GM18909 (cell line): Measurements from ENCODE around the gene NOTCH1.
"Not testable (repeated sequence)": the region's sequence is repeated elsewhere in the genome, so short reads cannot be mapped to it uniquely, and the experiment has no call there.

Experiments used
- ATAC-seq: cut with Tn5 transposase; IDR thresholded peaks from one replicate; pipeline ENCODE4 v1.9.1; 2021; ENCODE audit warnings: mild to moderate bottlenecking; ENCODE audit not compliant: unreplicated experiment, poor library complexity

Gene NOTCH1

DNA sequence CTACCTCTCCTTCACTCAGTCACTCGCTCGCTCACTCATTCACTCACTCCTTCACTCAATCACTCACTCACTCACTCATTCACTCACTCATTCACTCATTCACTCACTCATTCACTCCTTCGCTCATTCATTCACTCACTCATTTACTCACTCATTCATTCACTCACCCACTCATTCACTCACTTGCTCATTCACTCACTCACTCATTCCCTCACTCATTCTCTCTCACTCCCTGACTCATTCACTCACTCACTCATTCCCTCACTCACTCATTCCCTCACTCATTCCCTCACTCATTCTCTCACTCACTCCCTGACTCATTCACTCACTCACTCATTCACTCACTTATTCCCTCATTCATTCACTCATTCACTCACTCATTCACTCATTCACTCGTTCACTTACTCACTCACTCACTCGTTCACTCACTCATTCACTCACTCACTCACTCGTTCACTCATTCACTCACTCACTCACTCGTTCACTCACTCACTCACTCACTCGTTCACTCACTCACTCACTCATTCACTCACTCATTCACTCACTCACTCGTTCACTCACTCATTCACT lies 33.9 kb upstream of the NOTCH1 start:
- not testable (repeated sequence) for ATAC-seq

DNA sequence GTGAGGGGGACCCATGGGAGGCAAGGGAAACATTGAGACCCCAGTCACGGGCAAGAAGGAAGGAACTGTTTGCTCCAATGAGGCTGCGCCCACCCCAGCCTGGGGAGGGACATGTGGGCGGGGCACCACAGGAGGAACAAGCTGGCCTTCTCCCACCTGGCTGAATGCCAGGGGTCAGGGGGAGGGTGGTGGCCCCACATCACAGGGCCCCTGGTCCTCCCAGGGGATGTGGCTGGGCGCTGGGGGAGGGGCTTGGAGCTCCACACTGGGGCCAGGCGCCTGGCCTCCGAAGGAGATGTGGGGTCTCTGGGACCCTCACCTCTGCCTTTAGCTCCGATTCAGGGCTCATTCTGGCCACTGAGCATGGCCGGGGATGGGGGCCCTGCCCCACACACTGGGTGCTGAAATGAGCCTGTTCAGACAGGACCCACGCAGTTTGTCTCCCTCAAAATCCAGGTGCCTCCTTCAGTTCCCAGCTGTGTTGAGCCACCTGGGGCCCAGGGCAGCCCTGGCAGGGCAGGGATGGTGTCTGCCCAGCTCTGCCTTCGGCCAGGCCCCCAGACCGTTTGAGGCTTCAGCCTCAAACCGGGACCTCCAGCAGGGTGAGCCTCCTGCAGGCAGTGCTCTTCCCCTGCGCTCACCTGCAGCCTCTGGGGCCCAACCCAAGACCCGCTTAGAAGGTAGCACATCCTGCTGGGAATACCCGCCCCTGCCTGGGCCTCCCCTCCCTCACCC lies 33.2 kb upstream of the NOTCH1 start:
- no peak for ATAC-seq

- no peak for ATAC-seq
These were observed 32.7 kb upstream of the NOTCH1 start for GRCh38 chr9:136578626-136578914.

GRCh38 chr9:136577941-136578625 lies 32.2 kb upstream of the NOTCH1 start:
- ATAC-seq = no peak

- no peak for ATAC-seq
These were observed 30.4 kb upstream of the NOTCH1 start for GRCh38 chr9:136576269-136576626.

GRCh38 chr9:136575626-136576268 lies 29.9 kb upstream of the NOTCH1 start:
- no peak for ATAC-seq

DNA sequence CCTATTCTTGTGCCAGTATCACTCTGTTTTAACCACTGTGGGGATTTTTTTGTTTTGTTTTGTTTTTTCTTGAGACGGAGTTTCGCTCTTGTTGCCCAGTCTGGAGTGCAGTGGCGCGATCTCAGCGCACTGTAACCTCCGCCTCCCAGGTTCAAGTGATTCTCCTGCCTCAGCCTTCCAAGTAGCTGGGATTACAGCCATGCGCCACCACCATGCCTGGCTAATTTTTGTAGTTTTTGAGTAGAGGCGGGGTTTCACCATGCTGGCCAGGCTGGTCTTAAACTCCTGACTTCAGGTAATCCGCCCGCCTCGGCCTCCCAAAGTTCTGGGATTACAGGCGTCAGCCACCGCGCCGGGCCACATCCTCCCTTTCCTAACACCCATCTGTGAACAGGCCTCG lies 28.8 kb upstream of the NOTCH1 start:
- ATAC-seq = not testable (repeated sequence)

GRCh38 chr9:136572828-136573625 lies 27.2 kb upstream of the NOTCH1 start:
- ATAC-seq = no peak

DNA sequence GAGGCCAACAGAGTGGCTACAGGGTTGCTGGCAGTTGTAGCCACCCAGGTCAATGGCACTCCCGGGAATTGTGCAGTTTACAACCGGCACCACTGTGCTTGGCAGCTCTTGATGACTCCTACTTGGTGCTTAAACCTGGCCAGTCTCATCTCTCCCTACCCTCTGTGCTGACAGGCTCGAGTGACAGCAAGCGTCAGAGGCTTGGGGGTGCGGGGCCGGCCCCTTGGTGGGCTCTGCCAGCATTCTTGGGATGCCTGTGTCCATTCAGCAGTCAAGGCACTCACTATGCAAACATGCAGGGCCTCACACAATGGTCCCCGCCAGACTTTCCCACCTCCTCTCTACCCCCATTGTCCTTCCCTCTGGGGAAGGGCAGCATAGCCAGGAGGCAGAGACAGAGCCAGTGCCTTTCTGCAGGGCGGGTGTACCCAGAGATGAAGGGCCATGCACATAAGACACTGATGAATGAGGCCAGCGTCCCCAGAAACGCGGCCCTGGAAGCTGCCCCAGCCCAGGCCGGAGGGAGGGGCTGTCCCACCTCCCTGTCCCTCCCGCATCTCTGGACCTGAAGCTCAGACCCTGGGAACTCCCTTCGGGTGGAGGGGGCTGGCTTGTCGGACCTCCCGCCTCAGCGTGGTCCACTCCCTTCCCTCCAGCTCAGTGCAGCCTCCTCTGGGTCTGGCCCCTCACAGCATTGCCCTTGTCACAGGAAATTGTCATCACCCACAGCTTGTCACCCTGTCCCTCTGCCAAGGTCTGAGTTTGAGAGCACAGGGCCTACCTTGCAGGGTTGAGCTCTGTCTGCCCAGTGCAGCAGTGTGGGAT lies 26.4 kb upstream of the NOTCH1 start:
- no peak for ATAC-seq

- no peak for ATAC-seq
These were observed 25.7 kb upstream of the NOTCH1 start for GRCh38 chr9:136571531-136571930.

- ATAC-seq = no peak
These were observed 25.1 kb upstream of the NOTCH1 start for GRCh38 chr9:136570916-136571315.

DNA sequence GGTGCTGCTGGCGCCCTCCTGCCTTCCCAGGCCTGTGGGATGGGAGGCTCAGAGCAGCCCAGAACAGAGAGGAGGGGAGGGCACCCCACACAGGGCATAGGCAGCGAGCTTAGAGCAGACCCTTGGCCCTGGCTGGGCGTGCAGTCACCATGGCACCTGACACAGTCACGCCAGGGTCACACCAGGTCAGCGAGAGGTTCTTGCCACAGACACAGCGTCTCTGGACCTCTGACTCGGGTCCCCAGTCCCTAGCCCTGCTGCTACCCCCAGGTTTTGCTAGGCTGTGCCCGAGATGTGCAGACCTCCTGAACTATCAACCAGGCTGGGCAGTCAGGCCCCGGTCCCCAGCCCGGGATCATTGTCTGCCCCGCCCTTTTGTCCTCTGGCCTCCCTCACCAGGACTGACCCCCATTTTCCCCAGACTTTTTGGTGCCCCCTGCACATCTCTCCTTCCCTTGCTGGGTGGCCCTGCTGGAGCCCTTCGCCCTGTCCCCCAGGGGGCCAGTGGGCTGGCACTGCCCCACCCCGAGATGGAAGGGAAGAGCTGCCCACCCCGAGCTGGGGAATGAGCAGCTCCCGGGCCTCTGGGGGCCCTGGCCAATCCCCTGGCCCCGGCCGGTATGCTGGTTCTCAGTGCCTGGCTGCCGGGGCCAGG lies 24.5 kb upstream of the NOTCH1 start:
- ATAC-seq = no peak

DNA sequence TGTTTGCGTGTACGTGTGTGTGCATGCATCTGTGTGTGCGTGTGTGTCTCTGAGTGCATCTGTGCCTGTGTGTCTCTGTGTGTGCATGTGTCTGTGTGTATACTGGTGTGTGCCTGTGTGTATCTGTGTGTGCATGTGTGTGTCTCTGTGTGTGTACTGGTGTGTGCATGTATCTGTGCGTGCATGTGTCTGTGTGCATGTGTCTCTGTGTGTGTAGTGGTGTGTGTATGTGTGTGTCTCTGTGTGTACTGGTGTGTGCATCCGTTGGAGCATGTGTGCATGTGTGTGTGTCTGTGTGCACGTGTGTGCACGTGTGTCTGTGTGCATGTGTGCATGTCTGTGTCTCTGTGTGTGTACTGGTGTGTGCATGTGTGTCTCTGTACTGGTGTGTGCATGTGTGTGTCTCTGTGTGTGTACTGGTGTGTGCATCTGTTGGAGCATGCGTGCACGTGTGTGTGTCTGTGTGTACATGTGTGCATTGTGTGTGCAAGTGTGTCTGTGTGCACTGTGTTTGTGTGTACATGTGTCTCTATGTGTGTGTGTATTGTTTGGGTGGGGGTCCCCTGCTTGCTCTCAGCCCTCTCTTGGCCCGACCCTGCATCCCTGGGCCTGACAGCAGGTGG lies 23.8 kb upstream of the NOTCH1 start:
- no peak for ATAC-seq

DNA sequence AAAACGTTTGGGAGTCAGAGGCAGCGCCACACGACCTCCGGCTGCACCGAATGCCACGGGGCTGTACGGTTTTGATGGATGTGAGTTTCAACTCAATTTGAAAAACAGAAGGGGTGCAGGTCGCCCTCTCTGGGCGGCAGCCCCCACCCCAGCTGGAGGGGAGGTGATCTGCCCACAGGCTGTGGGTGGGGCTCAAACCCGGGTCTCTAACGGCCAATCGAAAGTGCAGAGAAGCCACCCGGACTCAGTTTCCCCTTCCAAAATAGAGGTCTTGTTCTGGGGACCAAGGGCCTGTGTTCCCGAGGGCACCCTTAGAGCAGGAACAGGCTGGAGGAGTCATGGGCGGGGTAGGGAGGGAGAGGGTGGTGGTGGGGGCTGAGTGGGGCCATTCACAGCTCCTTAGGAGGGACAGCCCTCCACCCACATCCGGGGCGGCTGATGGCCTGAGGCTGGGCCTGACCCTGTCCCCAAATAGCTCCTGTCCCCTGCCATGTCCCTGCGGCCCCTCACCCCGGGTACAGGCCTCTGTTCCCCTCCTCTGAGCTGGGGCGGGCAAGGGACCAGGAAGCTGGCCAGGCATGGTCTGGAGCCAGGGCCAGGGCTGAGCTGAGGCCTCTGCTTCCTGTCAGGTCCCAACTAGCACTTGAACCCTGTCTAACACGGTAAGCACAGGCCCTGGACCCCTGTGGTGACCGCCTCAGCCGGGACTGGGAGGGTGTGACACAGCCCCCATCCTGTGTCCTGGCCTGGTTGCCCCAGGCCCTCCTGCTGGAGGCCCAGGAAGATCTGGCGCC lies 22.6 kb upstream of the NOTCH1 start:
- ATAC-seq = no peak

DNA sequence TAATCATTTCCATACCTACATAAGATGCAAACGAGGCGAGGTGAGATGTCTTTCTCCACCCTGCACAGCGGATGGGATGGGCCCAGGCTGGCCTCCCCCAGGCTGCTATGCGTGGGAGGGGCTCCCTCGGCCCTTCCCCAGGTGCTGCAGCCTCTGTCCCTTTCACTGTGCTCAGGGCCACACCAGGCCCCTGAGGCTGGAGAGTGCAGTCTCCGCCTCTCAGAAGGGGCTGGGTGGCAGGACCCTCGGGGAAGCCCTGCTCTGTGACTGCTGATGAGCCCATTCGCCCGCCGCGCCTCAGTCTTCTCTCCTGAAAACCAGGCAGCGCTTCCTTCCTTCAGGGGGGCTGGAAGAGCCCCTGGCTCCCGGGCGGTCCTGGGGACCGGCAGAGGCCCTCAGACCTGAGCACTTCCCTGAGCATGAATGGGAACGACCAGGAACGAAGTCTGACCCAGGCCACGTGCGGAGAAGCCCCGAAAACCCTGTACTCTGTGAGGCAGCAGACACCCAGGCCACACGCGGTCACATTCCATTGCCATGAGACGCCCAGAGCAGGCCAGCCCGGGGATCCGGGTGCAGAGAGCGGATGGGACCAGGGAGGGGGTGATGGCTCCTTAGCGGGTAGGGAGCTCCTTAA lies 21.9 kb upstream of the NOTCH1 start:
- ATAC-seq = no peak

- no peak for ATAC-seq
These were observed 21.1 kb upstream of the NOTCH1 start for GRCh38 chr9:136566901-136567300.

DNA sequence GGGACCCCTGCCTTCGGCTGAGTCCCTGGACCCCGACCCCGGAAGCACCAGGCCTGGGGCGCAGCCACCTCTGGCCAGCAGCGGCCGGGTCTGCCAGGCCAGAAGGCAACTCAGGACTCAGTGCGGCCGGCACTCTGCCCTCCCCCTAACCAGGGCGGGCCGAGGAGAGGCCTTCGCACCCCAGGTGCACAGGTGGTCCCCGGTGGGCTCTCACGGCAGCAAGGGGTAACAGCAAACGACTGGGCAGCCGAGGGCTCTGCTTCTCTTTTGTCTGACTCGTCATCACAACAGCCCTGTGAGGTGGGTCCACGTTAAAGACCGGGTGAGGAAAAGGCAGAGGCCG lies 20.7 kb upstream of the NOTCH1 start:
- no peak for ATAC-seq
